ENCODE results near the gene MEA1. TPM values are rescaled to one million over a fixed set of nuclear protein-coding genes. Genes with fewer than 3 reads are reported as not detected.

Gene MEA1
- total and polyA plus RNA-seq, 12 donors, result 22.9 to 74.3 (median 28.9) TPM

DNA sequence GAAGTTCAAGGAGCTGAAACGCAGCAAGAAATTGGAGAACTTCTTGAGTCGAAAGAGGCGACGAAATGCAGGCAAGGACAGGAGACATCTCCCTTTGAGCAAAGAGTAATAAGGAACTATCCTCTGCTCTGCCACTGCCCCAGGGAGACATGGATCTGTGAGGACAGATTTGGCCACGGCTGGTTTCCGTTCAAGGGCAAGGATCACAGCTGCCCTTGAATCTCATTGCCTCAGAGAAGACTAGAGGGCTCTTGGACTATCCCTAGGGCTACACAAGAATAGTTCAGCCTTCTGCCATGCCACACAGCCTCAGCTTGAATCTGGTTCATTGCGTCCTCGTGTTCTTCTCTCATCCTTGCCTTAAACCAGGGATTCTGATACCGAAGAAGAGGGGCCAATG, 15.4 kb upstream of the MEA1 start:
- 84 to 90% methylated on average over 9 of the region's 9 CpGs for WGBS, 2 donors

DNA sequence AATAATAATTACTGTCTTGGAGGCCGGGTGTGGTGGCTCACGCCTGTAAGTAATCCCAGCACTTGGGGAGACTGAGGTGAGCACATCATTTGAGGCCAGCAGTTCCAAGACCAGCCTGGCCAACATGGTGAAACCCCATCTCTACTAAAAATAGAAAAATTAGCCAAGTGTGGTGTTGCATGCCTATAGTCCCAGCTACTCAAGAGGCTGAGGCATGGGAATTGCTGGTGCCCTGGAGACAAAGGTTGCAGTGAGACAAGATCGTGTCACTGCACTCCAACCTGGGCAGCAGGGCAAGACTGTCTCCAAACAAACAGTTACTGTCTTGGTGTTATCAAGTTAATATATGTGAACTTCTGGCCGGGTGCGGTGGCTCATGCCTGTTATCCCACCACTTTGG, 12.6 kb upstream of the MEA1 start:
- peaks cover 5 to 30% (median 19%) of the 10 kb centered on the region in 9 donors for H3K4me1 ChIP-seq
- H3K27me3 ChIP-seq, result no peaks in the 10 kb centered on the region
- ATAC-seq, result no peak
- H3K27ac ChIP-seq, result no peak overlapping the region
- peaks cover 0 to 86% (median 52%) of the 10 kb centered on the region in 9 donors for H3K36me3 ChIP-seq
- H3K9me3 ChIP-seq, result no peaks in the 10 kb centered on the region
- DNase-seq, result no peak
- H3K4me3 ChIP-seq, result no peak overlapping the region
- TF ChIP-seq, protein P1, sequence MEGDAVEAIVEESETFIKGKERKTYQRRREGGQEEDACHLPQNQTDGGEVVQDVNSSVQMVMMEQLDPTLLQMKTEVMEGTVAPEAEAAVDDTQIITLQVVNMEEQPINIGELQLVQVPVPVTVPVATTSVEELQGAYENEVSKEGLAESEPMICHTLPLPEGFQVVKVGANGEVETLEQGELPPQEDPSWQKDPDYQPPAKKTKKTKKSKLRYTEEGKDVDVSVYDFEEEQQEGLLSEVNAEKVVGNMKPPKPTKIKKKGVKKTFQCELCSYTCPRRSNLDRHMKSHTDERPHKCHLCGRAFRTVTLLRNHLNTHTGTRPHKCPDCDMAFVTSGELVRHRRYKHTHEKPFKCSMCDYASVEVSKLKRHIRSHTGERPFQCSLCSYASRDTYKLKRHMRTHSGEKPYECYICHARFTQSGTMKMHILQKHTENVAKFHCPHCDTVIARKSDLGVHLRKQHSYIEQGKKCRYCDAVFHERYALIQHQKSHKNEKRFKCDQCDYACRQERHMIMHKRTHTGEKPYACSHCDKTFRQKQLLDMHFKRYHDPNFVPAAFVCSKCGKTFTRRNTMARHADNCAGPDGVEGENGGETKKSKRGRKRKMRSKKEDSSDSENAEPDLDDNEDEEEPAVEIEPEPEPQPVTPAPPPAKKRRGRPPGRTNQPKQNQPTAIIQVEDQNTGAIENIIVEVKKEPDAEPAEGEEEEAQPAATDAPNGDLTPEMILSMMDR (IDR thresholded peaks at IDR 0.05), result no peak
- intact Hi-C loops (cut with DNase I), result no loop called here
- 91 to 92% methylated on average over 5 of the region's 5 CpGs for WGBS, 2 donors

More for the DNA sequence above, 15.4 kb upstream of the MEA1 start:
- Histone ChIP-seq H3K27ac (no peak overlapping the region), H3K36me3 (peaks cover 0 to 100% (median 56%) of the 10 kb centered on the region in 9 donors), H3K27me3 (no peaks in the 10 kb centered on the region), H3K9me3 (no peaks in the 10 kb centered on the region), H3K4me1 (peaks cover 0 to 7% (median 2%) of the 10 kb centered on the region in 9 donors), H3K4me3 (no peak overlapping the region)
- intact Hi-C loops (cut with DNase I), result no loop called here
- ATAC-seq (no peak), DNase-seq (no peak)
- TF ChIP-seq, protein P1 (IDR thresholded peaks at IDR 0.05), result no peak

DNA sequence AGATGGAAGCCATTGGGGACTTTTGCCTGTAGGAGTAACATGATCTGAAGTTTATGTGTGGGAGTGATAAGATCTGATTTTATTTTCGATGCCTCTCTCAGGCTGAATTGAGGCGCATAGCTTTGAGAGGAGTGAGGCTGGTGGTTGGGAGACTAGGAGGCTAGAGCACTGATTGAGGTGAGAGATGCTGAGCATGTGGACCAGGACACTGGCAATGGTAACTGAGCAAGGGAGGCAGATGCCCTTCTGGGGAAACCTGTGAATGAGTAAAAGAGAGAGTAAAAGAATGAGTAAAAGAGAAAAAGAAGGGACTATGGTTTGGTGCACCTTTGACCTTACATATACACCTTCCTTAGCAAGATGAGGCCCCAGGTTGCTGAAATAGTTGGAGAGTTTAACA, 10.7 kb upstream of the MEA1 start:
- H3K9me3 ChIP-seq, result no peaks in the 10 kb centered on the region
- peaks cover 0 to 81% (median 48%) of the 10 kb centered on the region in 9 donors for H3K36me3 ChIP-seq
- intact Hi-C loops (cut with DNase I), result loop anchor here in 1 of 10 donors (5.0 kb wide), 1 partner anchor 33 kb away; the partner anchor contains the start of genes KLC4 and MRPL2
- peaks cover 5 to 41% (median 30%) of the 10 kb centered on the region in 9 donors for H3K4me1 ChIP-seq
- WGBS, 2 donors, result 83 to 88% methylated on average over 2 of the region's 2 CpGs
- H3K27ac ChIP-seq, result no peak overlapping the region
- no peak overlapping the region for H3K4me3 ChIP-seq
- no peaks in the 10 kb centered on the region for H3K27me3 ChIP-seq
- no peak for ATAC-seq
- DNase-seq, result no peak
- TF ChIP-seq, protein P1 (IDR thresholded peaks at IDR 0.05), result no peak

DNA sequence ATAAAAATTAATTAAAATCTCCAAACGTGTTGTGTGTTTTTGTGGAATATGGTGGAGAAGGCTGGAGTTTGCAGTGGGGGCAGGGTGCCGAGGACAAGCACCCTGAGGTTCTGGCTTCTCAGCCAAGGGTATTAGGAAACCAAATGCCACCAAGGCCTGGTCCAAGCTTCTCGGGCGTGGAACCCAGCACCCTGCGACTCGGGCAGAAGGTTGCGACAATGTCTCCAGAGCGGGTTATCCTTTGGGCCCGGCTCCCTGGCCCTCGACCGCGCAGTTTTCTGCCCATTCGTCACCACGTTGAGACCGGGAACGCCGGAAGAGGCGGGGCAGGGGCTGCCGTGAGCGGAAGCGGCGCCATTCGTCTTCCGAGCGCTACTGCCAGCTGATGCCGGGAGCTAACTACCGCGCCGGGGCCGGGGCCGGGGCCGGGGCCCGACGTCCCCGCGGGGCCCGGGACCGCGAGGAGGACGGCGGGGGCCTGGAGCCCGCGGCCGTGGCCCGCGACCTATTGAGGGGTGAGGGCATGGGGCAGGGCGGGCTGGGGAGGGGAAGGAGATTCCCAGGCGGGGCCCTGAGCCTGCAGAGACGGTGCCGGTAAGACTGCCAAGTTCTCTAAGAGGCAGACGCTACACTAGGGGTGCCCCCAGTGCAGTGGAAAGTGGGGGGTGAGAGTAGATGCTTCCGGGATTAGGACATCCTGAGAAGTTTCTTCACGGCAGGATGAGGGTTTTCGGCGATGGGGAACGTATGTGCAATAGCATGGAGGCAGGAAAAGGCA, 7.7 kb upstream of the MEA1 start, which contains the start of gene RRP36:
RRP36 (plus strand) TSS at position 354 of the 778 bp plus-strand sequence; CDS start at position 386, 32 bp downstream.
- H3K27ac ChIP-seq, result peak within 1 kb of the TSS; percentile 64 to 97 (median 90)
- H3K27me3 ChIP-seq, result no peaks in the 10 kb centered on the region
- peaks cover 0 to 77% (median 34%) of the 10 kb centered on the region in 9 donors for H3K36me3 ChIP-seq
- peaks cover 5 to 67% (median 45%) of the 10 kb centered on the region in 9 donors for H3K4me1 ChIP-seq
- 1% methylated on average over 56 of the region's 56 CpGs for WGBS, 2 donors
- peak within 1 kb of the TSS; percentile 86 to 99 (median 94) for H3K4me3 ChIP-seq
- no peaks in the 10 kb centered on the region for H3K9me3 ChIP-seq
- peak; percentile 71 to 91 (median 84) for ATAC-seq
- DNase-seq, result peak; percentile 77 to 85
- TF ChIP-seq, protein P1 (IDR thresholded peaks at IDR 0.05), result no peak
- intact Hi-C loops (cut with DNase I), result loop anchor here in 1 of 10 donors (5.0 kb wide), 1 partner anchor 36 kb away; the partner anchor contains the start of genes KLC4 and MRPL2

Measured in heart right ventricle (tissue), 16 donors.